Stomach (tissue), 4 donors: Measurements from ENCODE around the gene LIN52.

Experiments used
- CTCF ChIP-seq, 7 experiments: fragments of 450-650 bp in 4 of 7; fragments of 200-600 bp in 3 of 7; sonication (generic) in 3 of 7; IDR thresholded peaks; one replicate each; pipeline ENCODE4 v1.5.1; 2016 to 2019; ENCODE audit warnings: antibody characterized with exemption in 7 of 7, control low read depth in 2 of 7, mild to moderate bottlenecking in 1 of 7
- POLR2A ChIP-seq, 4 donors: fragments of 450-650 bp; IDR thresholded peaks; one replicate each; pipeline ENCODE4 v1.6.1; 2016; ENCODE audit warnings: antibody characterized with exemption in 4 of 4, control low read depth in 2 of 4, mild to moderate bottlenecking in 1 of 4, moderate library complexity in 1 of 4

- TF ChIP-seq CTCF (IDR thresholded peaks at IDR 0.05) (no peak), POLR2A (IDR thresholded peaks at IDR 0.05) (no peak)
Measured at GRCh38 chr14:74204491-74204890, 119.7 kb downstream of the LIN52 start.
